ENCODE measurements around the gene TUBA4A. TPM values are rescaled to one million over a fixed set of nuclear protein-coding genes. Genes with fewer than 3 reads are reported as not detected.

Gene TUBA4A
- total RNA-seq (4.7 and 9.6 TPM in 2 replicates), polyA plus RNA-seq (10.5 and 14.3 TPM in 2 replicates)

GRCh38 chr2:219253753-219254589, at the start of gene TUBA4A:
Gene TUBA4A, minus strand, starts transcription at chr2:219253918. Its CDS starts 60 bp downstream, at chr2:219253858.
- no peaks in the 10 kb centered on the region for H3K9me3 ChIP-seq (ENCODE audit: low read depth)
- peaks cover 45% of the 10 kb centered on the region for H3K27me3 ChIP-seq
- no peaks in the 10 kb centered on the region for H4K20me1 ChIP-seq (ENCODE audit: insufficient read depth, poor library complexity, severe bottlenecking)
- no peak within 1 kb of the TSS for H3K27ac ChIP-seq
- no peaks in the 10 kb centered on the region for H3K36me3 ChIP-seq (replicated peaks; ENCODE audit: insufficient read depth, low read depth)
- H3K9me2 ChIP-seq (replicated peaks; ENCODE audit: insufficient read depth) = no peaks in the 10 kb centered on the region
- peaks cover 40% of the 10 kb centered on the region for H3K4me1 ChIP-seq (ENCODE audit: insufficient read depth)
- H3K79me2 ChIP-seq = no peaks in the 10 kb centered on the region
- H3K4me3 ChIP-seq = peak within 1 kb of the TSS; percentile 37
- peak; percentile 89 for DNase-seq (ENCODE audit: low spot score)
- peak within 1 kb of the TSS; percentile 98 for H3K4me2 ChIP-seq
- peak within 1 kb of the TSS; percentile 57 for H2AFZ ChIP-seq
- WGBS (ENCODE audit: low lambda C conversion rate, missing lambda C conversion rate) = 2% methylated on average over 65 of the region's 76 CpGs
- TF ChIP-seq, protein P1, sequence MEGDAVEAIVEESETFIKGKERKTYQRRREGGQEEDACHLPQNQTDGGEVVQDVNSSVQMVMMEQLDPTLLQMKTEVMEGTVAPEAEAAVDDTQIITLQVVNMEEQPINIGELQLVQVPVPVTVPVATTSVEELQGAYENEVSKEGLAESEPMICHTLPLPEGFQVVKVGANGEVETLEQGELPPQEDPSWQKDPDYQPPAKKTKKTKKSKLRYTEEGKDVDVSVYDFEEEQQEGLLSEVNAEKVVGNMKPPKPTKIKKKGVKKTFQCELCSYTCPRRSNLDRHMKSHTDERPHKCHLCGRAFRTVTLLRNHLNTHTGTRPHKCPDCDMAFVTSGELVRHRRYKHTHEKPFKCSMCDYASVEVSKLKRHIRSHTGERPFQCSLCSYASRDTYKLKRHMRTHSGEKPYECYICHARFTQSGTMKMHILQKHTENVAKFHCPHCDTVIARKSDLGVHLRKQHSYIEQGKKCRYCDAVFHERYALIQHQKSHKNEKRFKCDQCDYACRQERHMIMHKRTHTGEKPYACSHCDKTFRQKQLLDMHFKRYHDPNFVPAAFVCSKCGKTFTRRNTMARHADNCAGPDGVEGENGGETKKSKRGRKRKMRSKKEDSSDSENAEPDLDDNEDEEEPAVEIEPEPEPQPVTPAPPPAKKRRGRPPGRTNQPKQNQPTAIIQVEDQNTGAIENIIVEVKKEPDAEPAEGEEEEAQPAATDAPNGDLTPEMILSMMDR (IDR thresholded peaks at IDR 0.05; ENCODE audit: poor library complexity) = no peak
- TF ChIP-seq EZH2 (IDR thresholded peaks at IDR 0.05; ENCODE audit: borderline replicate concordance) (peak; percentile 75), EZH2phosphoT487 (IDR thresholded peaks at IDR 0.05; ENCODE audit: low read depth, severe bottlenecking, unreplicated experiment) (peak; percentile 67)

DNA sequence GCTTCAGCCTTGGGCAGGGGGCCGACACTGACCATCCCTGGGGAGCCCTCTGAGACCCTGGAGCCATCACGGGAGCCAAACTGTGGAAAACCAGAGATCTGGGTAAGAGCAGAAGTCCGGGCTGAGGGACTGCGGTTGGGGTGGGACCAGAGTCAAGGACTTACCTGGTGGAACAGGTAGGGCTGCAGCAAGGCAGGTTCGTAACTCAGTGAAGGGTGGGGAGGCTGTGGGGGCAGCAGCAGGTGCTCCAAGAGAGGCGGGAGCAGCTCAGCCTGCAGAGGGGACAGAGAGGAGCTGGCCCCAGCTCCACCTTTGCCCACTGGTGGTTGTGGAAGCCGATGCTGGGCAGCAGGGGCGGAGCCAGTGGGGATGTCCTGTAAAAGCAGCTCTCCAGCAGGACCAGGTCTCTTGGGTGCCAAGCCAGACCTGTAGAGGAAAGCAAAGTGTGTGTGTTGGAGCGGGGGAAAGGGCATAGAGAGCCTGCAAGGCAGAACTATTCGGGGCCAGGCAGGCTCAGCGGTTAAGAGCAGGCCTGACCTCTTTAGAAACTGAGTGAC, 48.8 kb upstream of the TUBA4A start:
- DNase-seq (ENCODE audit: low spot score) = no peak
- Histone ChIP-seq H3K9me2 (replicated peaks; ENCODE audit: insufficient read depth) (no peaks in the 10 kb centered on the region), H3K4me3 (no peak overlapping the region), H3K27me3 (peaks cover 71% of the 10 kb centered on the region), H2AFZ (no peak overlapping the region), H4K20me1 (ENCODE audit: insufficient read depth, poor library complexity, severe bottlenecking) (no peaks in the 10 kb centered on the region), H3K36me3 (replicated peaks; ENCODE audit: insufficient read depth, low read depth) (no peaks in the 10 kb centered on the region), H3K79me2 (no peaks in the 10 kb centered on the region), H3K9me3 (ENCODE audit: low read depth) (no peaks in the 10 kb centered on the region), H3K27ac (no peak overlapping the region), H3K4me1 (ENCODE audit: insufficient read depth) (no peaks in the 10 kb centered on the region), H3K4me2 (no peak overlapping the region)
- TF ChIP-seq, protein P1 (IDR thresholded peaks at IDR 0.05; ENCODE audit: poor library complexity) = no peak
- TF ChIP-seq EZH2 (IDR thresholded peaks at IDR 0.05; ENCODE audit: borderline replicate concordance) (no peak), EZH2phosphoT487 (IDR thresholded peaks at IDR 0.05; ENCODE audit: low read depth, severe bottlenecking, unreplicated experiment) (no peak)
- 81% methylated on average over 11 of the region's 11 CpGs for WGBS (ENCODE audit: low lambda C conversion rate, missing lambda C conversion rate)

DNA sequence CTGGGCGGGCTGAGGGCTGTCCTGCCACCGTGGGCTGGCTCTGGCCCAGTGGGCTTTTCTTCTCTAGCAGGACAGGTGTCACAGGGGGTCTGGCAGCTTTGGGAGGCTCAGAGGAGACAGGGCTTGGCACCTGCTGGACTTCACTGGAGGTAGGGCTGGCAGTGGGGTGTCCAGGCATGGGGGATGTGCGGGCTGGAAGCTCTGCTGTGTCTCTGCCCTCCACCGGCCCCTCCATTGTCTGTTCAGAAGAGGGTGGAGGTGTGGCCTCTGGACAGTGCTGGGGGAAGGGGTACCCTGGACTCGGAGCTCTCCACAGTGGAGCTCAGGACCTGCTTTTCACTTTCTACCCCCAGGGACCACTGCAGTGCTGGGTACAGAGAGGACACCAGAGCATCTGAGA, 46.3 kb upstream of the TUBA4A start:
- WGBS (ENCODE audit: low lambda C conversion rate, missing lambda C conversion rate) = 61% methylated on average over 5 of the region's 5 CpGs
- H3K36me3 ChIP-seq (replicated peaks; ENCODE audit: insufficient read depth, low read depth) = no peaks in the 10 kb centered on the region
- no peaks in the 10 kb centered on the region for H3K4me1 ChIP-seq (ENCODE audit: insufficient read depth)
- no peaks in the 10 kb centered on the region for H3K79me2 ChIP-seq
- H3K9me3 ChIP-seq (ENCODE audit: low read depth) = no peaks in the 10 kb centered on the region
- TF ChIP-seq, protein P1 (IDR thresholded peaks at IDR 0.05; ENCODE audit: poor library complexity) = no peak
- TF ChIP-seq EZH2phosphoT487 (IDR thresholded peaks at IDR 0.05; ENCODE audit: low read depth, severe bottlenecking, unreplicated experiment) (no peak), EZH2 (IDR thresholded peaks at IDR 0.05; ENCODE audit: borderline replicate concordance) (no peak)
- H2AFZ ChIP-seq = no peak overlapping the region
- no peak overlapping the region for H3K4me2 ChIP-seq
- peaks cover 47% of the 10 kb centered on the region for H3K27me3 ChIP-seq
- no peak overlapping the region for H3K27ac ChIP-seq
- no peak overlapping the region for H3K4me3 ChIP-seq
- H3K9me2 ChIP-seq (replicated peaks; ENCODE audit: insufficient read depth) = no peaks in the 10 kb centered on the region
- no peaks in the 10 kb centered on the region for H4K20me1 ChIP-seq (ENCODE audit: insufficient read depth, poor library complexity, severe bottlenecking)
- no peak for DNase-seq (ENCODE audit: low spot score)

Measured in hepatocyte (in vitro differentiated cells).